MCF 10A (cell line): ENCODE results near the gene OXCT2. TPM values are rescaled to one million over a fixed set of nuclear protein-coding genes. Genes with fewer than 3 reads are reported as not detected.

Experiments
- BruUV-seq: library from RNA; stranded (reverse); fragments of 400-500 nt; replicated peaks from 2 replicates; lab custom pipeline; 2021; lab: Mats Ljungman, UMichigan
- CTCF ChIA-PET: fragments of 300-600 bp; sonication (Branson Sonifier 250); formaldehyde crosslinking; extraction: SDS; loops from one replicate; lab custom pipeline; 2021; ENCODE audit warnings: antibody characterized with exemption, inconsistent platforms; lab: Yijun Ruan, JAX
- POLR2A ChIA-PET: fragments of 300-600, 350-650 bp; sonication (Branson Sonifier 250); formaldehyde crosslinking; extraction: SDS; loops from one replicate; lab custom pipeline; 2020; ENCODE audit warnings: antibody characterized with exemption, inconsistent platforms; lab: Yijun Ruan, JAX
- DNase-seq: peaks from one replicate; pipeline ENCODE4 v3.0.0-alpha.2; 2018; ENCODE audit not compliant: unreplicated experiment
- H3K27ac Mint-ChIP-seq: one replicate; pipeline ENCODE4 v1.8.0; 2022; ENCODE audit warnings: mild to moderate bottlenecking, low read depth, mixed read lengths; ENCODE audit not compliant: unreplicated experiment
- H3K27me3 Mint-ChIP-seq: one replicate; pipeline ENCODE4 v1.8.0; 2022; ENCODE audit warnings: mixed read lengths; ENCODE audit not compliant: insufficient read depth, unreplicated experiment
- H3K36me3 Mint-ChIP-seq: one replicate; pipeline ENCODE4 v1.8.0; 2022; ENCODE audit warnings: mild to moderate bottlenecking, moderate library complexity, mixed read lengths; ENCODE audit not compliant: insufficient read depth, unreplicated experiment
- H3K4me1 Mint-ChIP-seq: one replicate; pipeline ENCODE4 v1.8.0; 2022; ENCODE audit warnings: mixed read lengths; ENCODE audit not compliant: insufficient read depth, unreplicated experiment
- H3K4me3 Mint-ChIP-seq: one replicate; pipeline ENCODE4 v1.8.0; 2022; ENCODE audit warnings: mild to moderate bottlenecking, moderate library complexity, mixed read lengths; ENCODE audit not compliant: unreplicated experiment
- H3K9me3 Mint-ChIP-seq: one replicate; pipeline ENCODE4 v1.8.0; 2022; ENCODE audit warnings: mixed read lengths; ENCODE audit not compliant: unreplicated experiment
- intact Hi-C: fragments of 100-400 bp; cut with micrococcal nuclease; formaldehyde crosslinking; loops from 2 replicates; pipeline ENCODE4 v1.14.1; 2022
- total RNA-seq: library from RNA; stranded (reverse); gene quantifications from 2 replicates; pipeline ENCODE4 v1.2.3, GENCODE V29; 2022
- TF ChIP-seq, protein P1 (sequence below): fragments of 200-600 bp; IDR thresholded peaks from one replicate; pipeline ENCODE4 v1.8.0; 2022; ENCODE audit warnings: antibody characterized with exemption, mild to moderate bottlenecking; ENCODE audit not compliant: unreplicated experiment

Gene OXCT2
- total RNA-seq, 1 experiment from 2014 or later, result not detected

DNA sequence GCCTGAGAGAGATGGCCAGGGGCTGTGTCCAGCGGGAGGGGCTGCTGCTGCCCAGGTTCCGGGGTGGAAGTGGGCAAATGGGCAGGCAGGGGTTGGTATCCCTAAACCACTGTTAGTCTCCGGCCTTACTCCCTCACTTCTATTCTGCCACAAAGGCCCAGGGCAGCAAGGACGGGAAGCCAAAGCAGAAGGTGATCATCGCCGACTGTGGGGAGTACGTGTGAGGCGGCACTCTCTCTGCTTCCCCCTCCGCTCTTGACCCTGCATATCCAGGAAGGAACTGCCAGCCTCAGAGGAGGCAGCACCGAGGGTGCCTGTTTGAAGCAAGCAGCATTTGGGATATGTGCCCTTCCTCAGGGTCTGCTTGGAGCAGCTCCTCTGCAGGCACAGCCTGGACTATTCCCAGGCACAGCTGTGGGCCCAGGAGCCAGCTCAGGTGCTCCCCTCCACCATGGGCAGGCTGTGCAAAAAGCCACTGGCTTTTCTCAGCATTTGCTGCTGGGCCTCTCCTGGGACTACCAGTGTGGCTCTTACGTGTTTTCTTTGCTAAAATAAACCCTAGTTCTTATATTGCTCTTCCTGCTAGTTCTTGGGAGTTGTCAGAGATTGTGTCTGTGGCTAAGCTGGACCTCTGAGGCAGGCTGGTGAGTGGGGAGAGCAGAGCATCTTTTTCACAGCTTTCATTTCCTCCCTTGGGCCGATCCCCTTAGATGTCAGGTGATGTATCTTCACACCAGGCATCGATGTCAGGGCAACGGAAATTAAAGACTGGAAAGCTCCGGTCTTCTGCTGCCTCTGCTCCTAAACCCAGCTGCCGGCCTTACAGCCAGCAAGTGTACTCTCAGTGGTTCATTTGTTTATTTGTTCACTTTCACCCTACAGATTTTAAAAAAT is 17.8 kb downstream of the OXCT2 start:
- no peak for DNase-seq
- Mint-ChIP-seq H3K9me3 (no peaks in the 10 kb centered on the region), H3K36me3 (peaks cover 68% of the 10 kb centered on the region), H3K27me3 (no peaks in the 10 kb centered on the region), H3K4me1 (no peaks in the 10 kb centered on the region), H3K27ac (no peak overlapping the region), H3K4me3 (no peak overlapping the region)
- TF ChIP-seq, protein P1, sequence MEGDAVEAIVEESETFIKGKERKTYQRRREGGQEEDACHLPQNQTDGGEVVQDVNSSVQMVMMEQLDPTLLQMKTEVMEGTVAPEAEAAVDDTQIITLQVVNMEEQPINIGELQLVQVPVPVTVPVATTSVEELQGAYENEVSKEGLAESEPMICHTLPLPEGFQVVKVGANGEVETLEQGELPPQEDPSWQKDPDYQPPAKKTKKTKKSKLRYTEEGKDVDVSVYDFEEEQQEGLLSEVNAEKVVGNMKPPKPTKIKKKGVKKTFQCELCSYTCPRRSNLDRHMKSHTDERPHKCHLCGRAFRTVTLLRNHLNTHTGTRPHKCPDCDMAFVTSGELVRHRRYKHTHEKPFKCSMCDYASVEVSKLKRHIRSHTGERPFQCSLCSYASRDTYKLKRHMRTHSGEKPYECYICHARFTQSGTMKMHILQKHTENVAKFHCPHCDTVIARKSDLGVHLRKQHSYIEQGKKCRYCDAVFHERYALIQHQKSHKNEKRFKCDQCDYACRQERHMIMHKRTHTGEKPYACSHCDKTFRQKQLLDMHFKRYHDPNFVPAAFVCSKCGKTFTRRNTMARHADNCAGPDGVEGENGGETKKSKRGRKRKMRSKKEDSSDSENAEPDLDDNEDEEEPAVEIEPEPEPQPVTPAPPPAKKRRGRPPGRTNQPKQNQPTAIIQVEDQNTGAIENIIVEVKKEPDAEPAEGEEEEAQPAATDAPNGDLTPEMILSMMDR, result no peak
- POLR2A ChIA-PET, result no interaction called here
- intact Hi-C loops, result no loop called here
- TSS peak; percentile 65 for BruUV-seq
- CTCF ChIA-PET, result interaction anchor here (0.6 kb wide), 1 partner anchor 152 kb away, joined by 3 read pairs; no protein-coding TSS in a partner anchor

GRCh38 chr1:39752703-39753102 is 18.4 kb downstream of the OXCT2 start:
- Mint-ChIP-seq H3K27me3 (no peaks in the 10 kb centered on the region), H3K36me3 (peaks cover 72% of the 10 kb centered on the region), H3K4me1 (no peaks in the 10 kb centered on the region), H3K27ac (no peak overlapping the region), H3K9me3 (no peaks in the 10 kb centered on the region), H3K4me3 (no peak overlapping the region)
- intact Hi-C loops, result no loop called here
- ChIA-PET CTCF (interaction anchor here (0.6 to 0.8 kb wide), 2 partner anchors 151 to 167 kb away, joined by 3 to 5 read pairs; no protein-coding TSS in a partner anchor), POLR2A (no interaction called here)
- TF ChIP-seq, protein P1, result no peak
- DNase-seq, result no peak
- BruUV-seq, result no TSS peak

DNA sequence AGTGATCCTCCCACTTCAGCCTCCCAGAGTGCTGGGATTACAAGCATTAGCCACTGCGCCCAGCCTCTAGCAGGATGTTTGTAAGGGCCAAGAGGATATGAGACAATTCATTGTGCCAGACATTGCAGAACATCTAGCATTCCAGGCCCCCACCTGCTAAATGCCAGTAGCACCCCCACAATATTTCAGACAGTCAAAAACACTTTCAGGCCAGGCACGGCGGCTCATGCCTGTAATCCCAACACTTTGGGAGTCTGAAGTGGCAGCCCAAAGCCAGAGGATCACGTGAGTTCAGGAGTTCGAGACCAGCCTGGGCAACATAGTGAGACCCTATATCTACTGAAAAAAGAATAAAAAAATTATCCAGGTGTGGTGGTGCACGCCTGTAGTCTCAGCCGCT is 19.6 kb downstream of the OXCT2 start:
- H3K27me3 Mint-ChIP-seq, result no peaks in the 10 kb centered on the region
- H3K36me3 Mint-ChIP-seq, result peaks cover 78% of the 10 kb centered on the region
- no peaks in the 10 kb centered on the region for H3K4me1 Mint-ChIP-seq
- BruUV-seq, result no TSS peak
- POLR2A ChIA-PET, result interaction anchor here (0.6 to 1.1 kb wide), 2 partner anchors 9 to 1114 kb away, joined by 3 to 5 read pairs; no protein-coding TSS in a partner anchor
- H3K27ac Mint-ChIP-seq, result no peak overlapping the region
- intact Hi-C loops, result no loop called here
- no peak overlapping the region for H3K4me3 Mint-ChIP-seq
- CTCF ChIA-PET, result interaction anchor here (0.8 kb wide), 1 partner anchor 168 kb away, joined by 5 read pairs; no protein-coding TSS in a partner anchor
- DNase-seq, result no peak
- TF ChIP-seq, protein P1, result no peak
- H3K9me3 Mint-ChIP-seq, result no peaks in the 10 kb centered on the region

DNA sequence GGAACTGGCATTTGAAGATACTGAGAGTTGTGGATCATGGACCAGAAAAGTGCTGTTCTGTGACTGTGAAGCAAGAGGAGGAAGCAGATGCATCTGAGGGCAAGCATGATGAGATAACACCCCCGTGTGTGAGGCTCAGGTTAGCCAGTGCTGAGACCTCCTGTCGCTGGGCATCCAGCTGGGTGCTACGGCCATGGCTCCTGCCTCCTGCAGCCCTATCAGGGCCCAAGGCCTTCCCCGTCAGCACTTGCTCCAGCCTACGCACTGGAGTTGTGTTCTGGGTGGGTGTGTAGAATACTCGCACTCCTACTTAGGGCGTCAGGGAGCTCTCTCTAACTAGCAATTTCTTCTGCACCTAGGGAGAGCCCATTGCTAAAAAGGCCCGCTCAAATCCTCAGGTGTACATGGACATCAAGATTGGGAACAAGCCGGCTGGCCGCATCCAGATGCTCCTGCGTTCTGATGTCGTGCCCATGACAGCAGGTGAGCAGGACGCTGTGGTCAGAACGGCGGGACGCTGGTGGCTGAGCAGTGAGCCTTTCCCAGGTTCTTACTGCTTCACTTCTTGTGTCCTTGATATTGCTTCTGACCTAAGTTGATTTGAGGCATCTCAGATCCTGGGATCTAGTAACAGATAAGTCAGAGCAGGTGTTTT is 26.0 kb downstream of the OXCT2 start:
- peaks cover 2% of the 10 kb centered on the region for H3K4me1 Mint-ChIP-seq
- no peak overlapping the region for H3K4me3 Mint-ChIP-seq
- TF ChIP-seq, protein P1, result no peak
- H3K27me3 Mint-ChIP-seq, result no peaks in the 10 kb centered on the region
- ChIA-PET CTCF (interaction anchor here (1.0 kb wide), 1 partner anchor 172 kb away, joined by 3 read pairs; no protein-coding TSS in a partner anchor), POLR2A (no interaction called here)
- peaks cover 86% of the 10 kb centered on the region for H3K36me3 Mint-ChIP-seq
- no peak for DNase-seq
- H3K27ac Mint-ChIP-seq, result no peak overlapping the region
- intact Hi-C loops, result no loop called here
- no peaks in the 10 kb centered on the region for H3K9me3 Mint-ChIP-seq
- BruUV-seq, result no TSS peak
